ENCODE data around the gene PHF5A.

PHF5A gene

GRCh38 chr22:41511521-41511968 is 43.1 kb upstream of the PHF5A start:
- DNase-seq (ENCODE audit: low read depth) = no peak
- TF ChIP-seq CTCF (IDR thresholded peaks at IDR 0.05; ENCODE audit: insufficient read depth, low read depth, low read length, missing control alignments) = no peak
- no peak overlapping the region for H3K4me3 ChIP-seq (ENCODE audit: low read depth, low read length)

GRCh38 chr22:41508770-41509170 is 40.3 kb upstream of the PHF5A start:
- DNase-seq (ENCODE audit: low read depth) = no peak
- no peak for TF ChIP-seq CTCF (IDR thresholded peaks at IDR 0.05; ENCODE audit: insufficient read depth, low read depth, low read length, missing control alignments)

GRCh38 chr22:41507330-41508063 is 39.0 kb upstream of the PHF5A start:
- no peak for TF ChIP-seq CTCF (IDR thresholded peaks at IDR 0.05; ENCODE audit: insufficient read depth, low read depth, low read length, missing control alignments)
- no peak for DNase-seq (ENCODE audit: low read depth)
- no peak overlapping the region for H3K4me3 ChIP-seq (ENCODE audit: low read depth, low read length)

More at GRCh38 chr22:41508770-41509170, 40.3 kb upstream of the PHF5A start:
- no peak overlapping the region for H3K4me3 ChIP-seq (ENCODE audit: low read depth, low read length)

- no peak for DNase-seq (ENCODE audit: low read depth)
- no peak overlapping the region for H3K4me3 ChIP-seq (ENCODE audit: low read depth, low read length)
- TF ChIP-seq CTCF (IDR thresholded peaks at IDR 0.05; ENCODE audit: insufficient read depth, low read depth, low read length, missing control alignments) = no peak
Measured at GRCh38 chr22:41505511-41506220, 37.2 kb upstream of the PHF5A start.

GRCh38 chr22:41504816-41505215 is 36.3 kb upstream of the PHF5A start:
- H3K4me3 ChIP-seq (ENCODE audit: low read depth, low read length) = no peak overlapping the region
- no peak for TF ChIP-seq CTCF (IDR thresholded peaks at IDR 0.05; ENCODE audit: insufficient read depth, low read depth, low read length, missing control alignments)
- DNase-seq (ENCODE audit: low read depth) = no peak

GRCh38 chr22:41504397-41504796 is 35.9 kb upstream of the PHF5A start:
- TF ChIP-seq CTCF (IDR thresholded peaks at IDR 0.05; ENCODE audit: insufficient read depth, low read depth, low read length, missing control alignments) = no peak
- peak; percentile 25 for DNase-seq (ENCODE audit: low read depth)
- no peak overlapping the region for H3K4me3 ChIP-seq (ENCODE audit: low read depth, low read length)
